Caco-2 (cell line): ENCODE measurements around the gene TLL1. TPM values are rescaled to one million over a fixed set of nuclear protein-coding genes. Genes with fewer than 3 reads are reported as not detected.

Experiments
- BruUV-seq: library from RNA; stranded (reverse); fragments of 400-500 nt; replicated peaks from 2 replicates; lab custom pipeline; 2021; lab: Mats Ljungman, UMichigan
- CTCF ChIA-PET: fragments of 300-600 bp; sonication (Branson Sonifier 250); formaldehyde crosslinking; loops from one replicate; lab custom pipeline; 2022; ENCODE audit warnings: antibody characterized with exemption; lab: Charles Lee
- POLR2A ChIA-PET: fragments of 300-600 bp; sonication (Branson Sonifier 250); formaldehyde crosslinking; loops from one replicate; lab custom pipeline; 2022; ENCODE audit warnings: antibody characterized with exemption; lab: Charles Lee
- DNase-seq, 2 experiments: peaks; one replicate each; pipeline versions ENCODE4 v3.0.0 to v3.0.0-alpha.2; 2020 to 2022
- H3K27me3 ChIP-seq: replicated peaks from 2 replicates; pipeline ENCODE4 v1.6.0; 2011; ENCODE audit warnings: low read length; ENCODE audit not compliant: control insufficient read depth, insufficient read depth
- H3K36me3 ChIP-seq: 2 replicates; pipeline ENCODE4 v1.5.1; 2011; ENCODE audit warnings: low read length; ENCODE audit not compliant: control insufficient read depth, insufficient read depth
- H3K4me1 ChIP-seq: fragments of 250-450 bp; sonication (Bioruptor Pico); 2 replicates; pipeline ENCODE4 v1.5.1; 2020; ENCODE audit warnings: mild to moderate bottlenecking
- H3K4me3 ChIP-seq: 2 replicates; pipeline ENCODE4 v1.5.1; 2011; ENCODE audit warnings: low read depth, mild to moderate bottlenecking, control low read depth, low read length
- H3K9me3 ChIP-seq: fragments of 250-450 bp; sonication (Bioruptor Pico); 2 replicates; pipeline ENCODE4 v1.5.1; 2020; ENCODE audit warnings: mild to moderate bottlenecking, moderate library complexity
- H3K27ac Mint-ChIP-seq: one replicate; pipeline ENCODE4 v1.8.0; 2022; ENCODE audit warnings: mixed read lengths; ENCODE audit not compliant: unreplicated experiment
- H3K27me3 Mint-ChIP-seq: one replicate; pipeline ENCODE4 v1.8.0; 2022; ENCODE audit warnings: mixed read lengths; ENCODE audit not compliant: insufficient read depth, unreplicated experiment
- H3K36me3 Mint-ChIP-seq: one replicate; pipeline ENCODE4 v1.8.0; 2022; ENCODE audit warnings: mild to moderate bottlenecking, mixed read lengths; ENCODE audit not compliant: insufficient read depth, unreplicated experiment
- H3K4me1 Mint-ChIP-seq: one replicate; pipeline ENCODE4 v1.8.0; 2022; ENCODE audit warnings: low read depth, mixed read lengths; ENCODE audit not compliant: unreplicated experiment
- H3K4me3 Mint-ChIP-seq: one replicate; pipeline ENCODE4 v1.8.0; 2022; ENCODE audit warnings: mild to moderate bottlenecking, moderate library complexity, mixed read lengths; ENCODE audit not compliant: unreplicated experiment
- H3K9me3 Mint-ChIP-seq: one replicate; pipeline ENCODE4 v1.8.0; 2022; ENCODE audit warnings: mixed read lengths; ENCODE audit not compliant: unreplicated experiment
- CTCF ChIP-seq, 2 experiments: fragments of 200-600 bp in 1 of 2; IDR thresholded peaks; 1 replicate in 1 of 2; 2 replicates in 1 of 2; pipeline versions ENCODE4 v1.5.1 to v1.8.0; 2011 to 2022; ENCODE audit warnings: antibody characterized with exemption in 1 of 2, control low read depth in 1 of 2, inconsistent platforms in 1 of 2, low read depth in 1 of 2, low read length in 1 of 2, mild to moderate bottlenecking in 1 of 2, moderate library complexity in 1 of 2; ENCODE audit not compliant: insufficient read depth in 1 of 2, severe bottlenecking in 1 of 2, unreplicated experiment in 1 of 2
- intact Hi-C: fragments of 100-400 bp; cut with micrococcal nuclease; formaldehyde crosslinking; loops from one replicate; pipeline ENCODE4 v1.10.0; 2022; ENCODE audit not compliant: unreplicated experiment
- total RNA-seq: library from RNA; stranded (reverse); gene quantifications from 2 replicates; pipeline ENCODE4 v1.2.3, GENCODE V29; 2022

Gene TLL1
- total RNA-seq, 1 experiment from 2014 or later, result 14.2 TPM

GRCh38 chr4:165927815-165928214 lies 54.8 kb downstream of the TLL1 start:
- no peaks in the 10 kb centered on the region for H3K36me3 Mint-ChIP-seq
- Histone ChIP-seq H3K36me3 (no peaks in the 10 kb centered on the region), H3K27me3 (no peaks in the 10 kb centered on the region), H3K9me3 (no peaks in the 10 kb centered on the region), H3K4me1 (0 out of 2 replicates have a peak, but pooled peaks cover 6% of the 10 kb centered on the region), H3K4me3 (no peak overlapping the region)
- H3K4me3 Mint-ChIP-seq, result no peak overlapping the region
- no peaks in the 10 kb centered on the region for H3K27me3 Mint-ChIP-seq
- BruUV-seq, result no TSS peak
- CTCF ChIA-PET, result no interaction called here
- intact Hi-C loops, result no loop called here
- POLR2A ChIA-PET, result no interaction called here
- no peak for TF ChIP-seq CTCF (IDR thresholded peaks at IDR 0.05; ENCODE audit: insufficient read depth in 1 of 2, low read depth in 1 of 2, low read length in 1 of 2, severe bottlenecking in 1 of 2, unreplicated experiment in 1 of 2)
- no peak for DNase-seq
- H3K4me1 Mint-ChIP-seq, result no peaks in the 10 kb centered on the region
- no peak overlapping the region for H3K27ac Mint-ChIP-seq
- H3K9me3 Mint-ChIP-seq, result no peaks in the 10 kb centered on the region

- no peaks in the 10 kb centered on the region for H3K9me3 ChIP-seq
- CTCF ChIA-PET, result no interaction called here
- Mint-ChIP-seq H3K27me3 (no peaks in the 10 kb centered on the region), H3K4me1 (no peaks in the 10 kb centered on the region), H3K9me3 (no peaks in the 10 kb centered on the region), H3K36me3 (no peaks in the 10 kb centered on the region), H3K4me3 (no peak overlapping the region), H3K27ac (no peak overlapping the region)
- POLR2A ChIA-PET, result no interaction called here
- no peaks in the 10 kb centered on the region for H3K27me3 ChIP-seq
- 0 out of 2 replicates have a peak, but pooled peaks cover 6% of the 10 kb centered on the region for H3K4me1 ChIP-seq
- H3K4me3 ChIP-seq, result no peak overlapping the region
- DNase-seq, result no peak
- no TSS peak for BruUV-seq
- no peaks in the 10 kb centered on the region for H3K36me3 ChIP-seq
- no peak for TF ChIP-seq CTCF (IDR thresholded peaks at IDR 0.05; ENCODE audit: insufficient read depth in 1 of 2, low read depth in 1 of 2, low read length in 1 of 2, severe bottlenecking in 1 of 2, unreplicated experiment in 1 of 2)
- intact Hi-C loops, result no loop called here
Measured at GRCh38 chr4:165928601-165929000, 55.6 kb downstream of the TLL1 start.

- intact Hi-C loops, result loop anchor here (5.0 kb wide), 1 partner anchor 57 kb away; the partner anchor contains the start of gene TLL1
- Mint-ChIP-seq H3K4me3 (no peak overlapping the region), H3K4me1 (no peaks in the 10 kb centered on the region), H3K27ac (no peak overlapping the region), H3K36me3 (no peaks in the 10 kb centered on the region), H3K27me3 (no peaks in the 10 kb centered on the region), H3K9me3 (no peaks in the 10 kb centered on the region)
- BruUV-seq, result no TSS peak
- Histone ChIP-seq H3K4me1 (0 out of 2 replicates have a peak, but pooled peaks cover 6% of the 10 kb centered on the region), H3K36me3 (no peaks in the 10 kb centered on the region), H3K27me3 (no peaks in the 10 kb centered on the region), H3K9me3 (no peaks in the 10 kb centered on the region), H3K4me3 (no peak overlapping the region)
- no peak for TF ChIP-seq CTCF (IDR thresholded peaks at IDR 0.05; ENCODE audit: insufficient read depth in 1 of 2, low read depth in 1 of 2, low read length in 1 of 2, severe bottlenecking in 1 of 2, unreplicated experiment in 1 of 2)
- ChIA-PET CTCF (no interaction called here), POLR2A (no interaction called here)
- DNase-seq, result no peak
Measured at GRCh38 chr4:165929662-165930061, 56.6 kb downstream of the TLL1 start.
